DMS153 (cell line): ENCODE data around the gene URGCP.

Experiments used
- DNase-seq: peaks from one replicate; lab custom pipeline; 2025; lab: John Stamatoyannopoulos, UW

Gene URGCP

DNA sequence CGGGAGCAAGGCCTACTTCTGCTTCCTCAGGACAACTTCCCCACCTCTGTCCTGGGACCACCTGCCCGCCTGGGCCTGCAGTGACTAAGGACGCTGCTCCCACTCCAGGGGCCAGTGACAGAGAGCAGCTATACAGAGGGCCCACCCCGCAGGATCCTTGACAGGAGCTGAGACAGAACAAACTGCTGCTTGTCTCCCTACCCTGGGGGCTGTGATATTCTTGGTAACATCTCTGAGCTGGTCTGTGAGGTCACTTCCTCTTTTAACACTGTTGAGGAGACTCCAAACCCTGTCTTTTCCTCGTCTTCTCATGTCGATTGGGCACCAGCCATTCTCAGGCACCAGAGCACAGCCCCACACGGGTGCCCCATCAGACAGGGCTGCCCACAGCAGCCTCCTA lies 30.2 kb downstream of the URGCP start:
- DNase-seq, result no peak

DNA sequence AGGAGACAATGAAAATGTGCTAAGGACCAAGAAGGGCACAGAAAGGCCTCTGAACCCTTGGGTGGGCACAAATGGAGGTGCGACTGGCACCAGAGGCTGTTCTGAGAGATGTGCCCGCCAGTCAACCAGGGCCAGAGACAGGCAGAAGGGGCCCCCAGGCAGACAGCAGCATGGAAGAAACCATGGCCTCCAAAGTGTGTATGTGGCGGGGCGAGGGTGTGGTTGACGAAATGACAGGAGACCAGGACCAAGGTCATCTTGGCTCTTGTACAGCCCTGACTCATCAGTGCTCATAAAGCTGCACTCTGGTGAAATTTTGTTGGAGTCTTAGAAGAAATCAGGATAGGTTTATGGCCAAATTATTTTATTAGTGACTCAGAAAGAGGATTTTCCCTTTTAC lies 33.1 kb downstream of the URGCP start:
- DNase-seq, result no peak

DNA sequence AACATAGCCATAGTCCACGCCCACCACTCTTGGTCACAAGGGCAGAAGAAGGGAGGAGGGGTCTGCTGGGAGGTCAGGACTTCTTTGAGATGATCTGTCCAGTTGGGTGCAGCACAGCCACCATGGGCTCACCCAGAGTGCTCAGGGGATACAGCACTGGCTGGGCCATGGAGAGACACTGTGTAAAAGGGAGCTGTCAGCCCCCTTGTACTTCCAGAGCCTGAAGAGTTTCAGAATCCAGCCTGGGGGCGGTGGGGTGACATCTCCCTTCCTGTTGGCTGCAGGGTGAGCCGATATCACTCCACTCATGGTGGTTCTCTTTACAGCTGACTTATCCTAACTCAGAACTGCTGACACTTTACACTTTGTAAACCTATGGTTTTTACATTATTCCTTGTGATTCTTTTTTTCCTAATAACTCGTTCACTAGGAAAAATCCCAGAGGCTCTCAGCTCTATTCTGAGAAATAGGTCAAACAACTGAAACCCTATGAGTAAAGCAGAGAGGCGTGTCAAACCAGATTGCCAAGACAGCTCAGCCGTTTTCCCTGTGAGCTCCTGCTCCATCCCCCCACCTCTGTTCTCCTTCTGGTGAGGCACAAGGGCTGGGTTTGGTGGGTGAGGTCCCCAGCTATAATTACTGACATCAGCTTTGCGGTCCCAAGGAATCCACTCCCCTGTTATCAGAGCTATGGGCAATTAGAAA lies 33.8 kb downstream of the URGCP start:
- no peak for DNase-seq

DNA sequence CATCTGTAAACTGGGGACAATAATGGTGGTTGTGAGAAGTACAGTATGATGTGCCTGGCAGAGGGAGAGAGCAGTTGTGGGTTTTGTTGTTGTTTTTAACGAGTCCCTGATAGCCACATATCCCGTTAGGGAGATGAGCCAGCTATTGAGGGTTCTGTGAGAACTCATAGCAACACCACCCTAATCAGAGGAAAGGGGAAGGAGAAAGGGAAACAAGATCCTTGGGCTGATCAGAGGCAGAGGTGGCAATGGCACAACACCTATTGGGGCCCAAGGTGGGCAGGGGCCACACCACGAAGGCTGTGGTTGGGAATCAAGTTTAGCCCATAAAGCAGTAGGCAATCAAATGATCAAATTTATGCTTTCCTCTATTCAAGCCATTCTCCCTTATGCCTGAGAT lies 35.3 kb downstream of the URGCP start:
- DNase-seq, result no peak

DNA sequence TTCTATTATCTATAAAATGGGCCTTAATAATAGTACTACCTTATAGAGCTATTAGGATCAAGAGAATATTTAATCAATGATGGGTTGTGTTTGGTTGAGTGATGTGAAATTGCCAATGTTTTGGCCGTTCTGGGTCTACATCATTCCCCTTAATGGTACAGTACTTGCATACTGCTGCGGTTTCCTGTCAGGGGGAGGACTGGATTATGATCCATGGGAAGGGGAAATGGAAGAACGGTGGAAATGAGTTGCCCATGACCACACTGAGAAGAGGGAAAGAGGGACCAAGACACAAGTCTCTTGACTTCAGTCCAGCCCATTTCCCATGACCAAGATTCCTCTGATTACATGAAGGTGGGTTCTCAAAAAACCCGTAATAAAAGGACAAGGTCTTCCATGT lies 36.1 kb downstream of the URGCP start:
- DNase-seq, result no peak

DNA sequence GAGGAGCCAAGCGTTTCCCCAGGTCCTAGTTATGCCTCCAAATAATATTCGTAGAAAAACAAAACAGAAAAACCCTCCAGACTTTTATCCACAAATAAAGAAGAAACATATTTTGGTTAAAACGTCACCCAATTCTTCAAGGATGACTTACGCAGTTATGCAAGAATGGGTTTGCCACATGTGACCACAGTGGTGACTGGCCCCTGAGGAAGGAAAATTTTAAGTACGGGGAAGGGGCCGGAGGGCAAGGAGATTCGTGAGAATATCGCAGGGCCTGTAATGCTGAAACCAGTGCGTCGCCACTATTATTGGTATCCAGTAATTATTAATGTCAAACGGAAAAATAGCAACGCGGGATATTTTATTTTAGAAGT lies 36.5 kb downstream of the URGCP start:
- no peak for DNase-seq

DNA sequence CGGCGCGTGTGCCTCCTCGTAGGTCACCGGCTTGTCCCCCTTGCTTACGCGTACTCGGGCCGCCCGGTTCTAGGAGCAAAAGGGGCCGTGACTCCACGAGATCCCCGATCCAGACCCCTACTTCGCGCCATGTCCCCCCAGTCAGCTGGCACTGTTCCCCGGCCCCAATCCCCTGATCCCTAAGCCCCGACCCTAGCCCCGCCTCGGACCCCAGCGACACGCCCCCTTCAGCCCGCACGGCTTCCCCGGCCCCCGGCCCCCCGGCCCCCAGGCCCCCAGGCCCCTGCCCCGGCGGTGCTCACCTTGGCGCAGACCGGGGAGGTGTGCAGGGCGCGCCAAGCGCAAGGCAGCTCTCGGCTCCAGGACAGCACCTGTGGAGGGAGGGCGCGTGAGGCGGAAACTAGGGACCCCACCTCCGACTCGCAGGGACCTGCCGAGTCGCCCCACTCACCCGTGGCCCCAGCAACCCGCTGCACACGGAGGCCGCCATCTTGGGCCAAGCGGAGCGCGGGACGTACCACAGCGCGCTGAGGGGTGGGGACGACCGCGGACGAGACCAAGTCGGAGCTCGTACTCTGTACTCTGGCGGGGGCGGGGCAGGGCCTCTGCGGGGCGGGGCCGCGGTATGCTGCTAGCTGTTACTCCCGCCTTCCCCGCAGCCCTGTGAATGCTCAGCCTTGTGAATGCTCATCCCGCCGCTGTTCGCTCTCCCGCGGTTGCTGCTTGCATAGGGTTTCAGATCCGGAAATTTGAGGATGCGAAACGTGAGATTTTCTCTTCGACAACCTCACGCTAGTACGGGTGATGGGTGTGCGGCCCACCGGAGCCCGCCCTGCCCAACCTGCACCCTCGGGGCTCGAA lies 37.2 kb downstream of the URGCP start, which contains the start of gene MRPS24:
Gene MRPS24, minus strand, starts transcription at position 512 of the 861 bp plus-strand sequence. Its CDS starts 22 bp downstream, at position 490.
- peak; percentile 92 for DNase-seq

DNA sequence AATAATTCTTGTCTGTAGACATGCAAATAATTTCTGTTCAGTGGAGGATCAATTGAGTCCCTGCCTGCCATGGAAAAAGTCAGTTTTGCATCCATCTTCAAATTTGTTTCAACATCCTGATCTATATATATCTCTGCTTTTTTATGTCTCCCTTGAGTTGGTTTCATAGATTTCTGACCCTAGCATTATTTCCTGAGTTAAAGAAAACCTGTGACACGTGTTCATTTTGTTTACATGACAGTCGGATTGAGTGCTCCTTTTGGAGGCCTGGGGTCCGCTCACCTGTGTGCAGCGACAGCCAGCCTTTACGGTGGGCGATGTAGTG lies 37.8 kb downstream of the URGCP start:
- no peak for DNase-seq

DNA sequence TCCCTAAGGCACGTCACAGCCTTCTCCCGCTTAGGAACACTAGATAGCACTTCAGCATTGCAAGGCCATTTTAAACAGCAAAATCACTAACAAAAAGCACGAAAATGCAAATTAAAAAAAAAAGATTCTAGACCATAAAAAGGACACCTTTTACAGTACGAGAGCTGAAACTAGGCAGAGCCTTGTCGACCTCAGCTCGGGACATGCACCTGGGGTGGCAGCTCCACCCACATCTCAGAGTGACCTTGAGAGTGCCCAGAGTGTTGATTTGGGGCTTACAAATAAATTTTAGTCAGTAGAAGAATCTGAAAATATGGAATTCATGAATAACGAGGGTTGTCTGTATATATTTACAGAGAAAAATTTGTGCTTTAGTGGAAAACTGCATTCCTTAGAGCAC lies 38.2 kb downstream of the URGCP start:
- no peak for DNase-seq

DNA sequence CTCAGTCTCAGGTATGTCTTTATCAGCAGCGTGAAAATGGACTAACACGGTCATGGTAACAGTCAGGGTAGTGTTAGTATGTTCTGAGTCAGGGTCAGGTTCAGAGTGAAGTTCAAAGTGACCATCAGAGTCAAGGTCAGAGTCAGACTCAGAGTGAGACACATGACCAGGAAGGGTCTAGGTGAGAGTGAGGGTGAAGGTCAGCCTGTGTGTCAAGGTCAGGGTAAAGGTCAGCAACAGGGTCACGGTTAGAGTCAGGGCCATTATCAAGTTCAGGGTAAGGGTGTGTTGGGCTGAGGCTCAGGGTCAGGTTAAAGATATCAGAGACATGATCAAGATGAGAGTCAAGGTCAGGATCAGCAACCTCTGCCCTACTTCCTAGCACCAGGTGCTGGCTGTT lies 41.1 kb downstream of the URGCP start:
- no peak for DNase-seq

DNA sequence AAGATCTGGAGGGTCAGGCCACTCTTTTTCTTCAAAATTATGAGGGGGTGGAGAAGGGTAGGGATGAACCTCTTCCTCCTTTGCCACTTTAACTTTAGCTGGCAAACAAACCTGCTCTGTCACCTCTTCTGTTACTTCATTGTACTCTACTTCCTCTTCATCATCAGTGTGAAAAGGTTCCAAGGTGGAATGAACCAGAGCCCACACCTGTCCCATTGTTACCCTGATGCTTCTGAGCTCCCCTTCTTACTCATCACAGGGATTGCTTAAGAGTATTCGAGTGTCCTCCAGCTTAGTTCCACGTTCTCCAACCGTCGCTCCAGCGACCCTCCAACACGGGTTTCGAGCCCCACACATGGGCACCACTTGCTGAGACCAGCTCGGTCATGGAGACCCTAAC lies 42.3 kb downstream of the URGCP start:
- no peak for DNase-seq

DNA sequence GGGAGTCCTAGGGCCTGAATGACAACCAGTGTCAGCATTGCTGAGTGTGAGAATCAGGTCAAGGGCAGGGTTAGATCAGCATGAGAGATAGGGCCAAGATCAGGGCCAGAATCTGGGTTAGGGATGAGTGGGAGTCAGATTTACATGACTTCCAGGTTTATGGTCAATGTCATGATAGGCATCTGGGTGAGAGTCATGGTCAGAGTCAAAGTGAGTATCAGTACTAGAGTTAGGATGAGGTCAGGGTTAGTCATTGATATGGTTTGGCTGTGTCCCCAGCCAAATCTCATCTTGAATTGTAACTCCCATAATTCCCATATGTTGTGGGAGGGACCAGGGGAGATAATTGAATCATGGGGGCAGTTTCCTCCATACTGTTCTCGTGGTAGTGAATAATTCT lies 49.4 kb downstream of the URGCP start:
- no peak for DNase-seq

DNA sequence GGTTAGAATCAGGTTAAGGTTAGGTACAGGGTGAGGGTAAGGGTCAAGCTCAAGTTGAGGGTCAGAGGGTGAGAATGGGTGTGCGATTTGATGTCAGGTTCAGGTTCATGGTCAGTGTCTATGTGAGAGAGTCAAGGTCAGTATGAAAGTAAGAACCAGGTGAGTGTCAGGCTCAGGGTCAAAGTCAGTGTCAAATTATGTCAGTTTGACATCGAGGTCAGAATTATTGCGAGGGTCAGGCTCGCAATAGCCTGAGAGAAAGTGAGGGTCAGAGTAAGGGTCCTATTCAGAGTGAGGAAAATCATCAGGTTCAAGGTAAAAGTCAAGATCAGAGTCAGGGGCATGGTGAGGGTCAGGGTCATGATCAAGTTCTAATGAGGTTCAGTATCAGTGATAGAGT lies 50.1 kb downstream of the URGCP start:
- no peak for DNase-seq

DNA sequence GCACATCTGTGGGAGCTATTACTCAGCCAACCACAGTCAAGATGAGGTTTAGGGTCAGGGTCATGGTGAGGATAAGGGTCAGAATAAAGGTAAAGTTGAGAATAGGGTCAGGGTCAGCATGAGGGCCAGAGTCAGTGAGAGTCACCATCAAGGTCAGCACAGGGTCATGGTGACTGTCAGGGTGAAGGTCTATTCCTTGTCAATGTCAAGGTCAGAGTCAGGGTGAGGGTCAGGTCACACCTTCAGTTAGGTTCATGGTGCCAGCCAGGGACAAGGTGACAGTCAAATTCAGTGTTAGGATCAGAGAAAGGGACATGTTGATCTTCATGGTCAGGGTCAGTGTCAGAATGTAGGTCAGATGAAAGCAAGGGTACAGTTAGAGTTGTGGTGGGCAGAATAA lies 51.2 kb downstream of the URGCP start:
- DNase-seq, result no peak

DNA sequence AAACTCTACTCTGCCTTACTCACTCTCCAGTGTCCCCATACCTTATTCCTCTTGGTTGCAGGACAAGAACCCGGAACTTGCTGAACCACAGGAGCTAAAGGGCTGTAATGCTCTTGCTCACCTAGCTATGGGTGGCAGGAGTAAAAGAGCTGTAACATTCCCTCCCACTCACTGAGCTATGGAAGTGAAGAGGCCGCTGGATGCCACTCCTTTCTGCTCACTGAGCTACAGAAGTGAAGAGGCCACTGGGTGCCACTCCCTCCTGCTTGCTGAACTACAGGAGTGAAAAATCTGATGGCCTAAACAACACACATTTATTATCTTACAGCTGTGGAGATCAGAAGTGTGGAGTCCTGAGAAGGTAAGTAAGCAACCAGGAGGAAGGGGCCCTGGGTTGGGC lies 54.6 kb downstream of the URGCP start:
- DNase-seq, result no peak

DNA sequence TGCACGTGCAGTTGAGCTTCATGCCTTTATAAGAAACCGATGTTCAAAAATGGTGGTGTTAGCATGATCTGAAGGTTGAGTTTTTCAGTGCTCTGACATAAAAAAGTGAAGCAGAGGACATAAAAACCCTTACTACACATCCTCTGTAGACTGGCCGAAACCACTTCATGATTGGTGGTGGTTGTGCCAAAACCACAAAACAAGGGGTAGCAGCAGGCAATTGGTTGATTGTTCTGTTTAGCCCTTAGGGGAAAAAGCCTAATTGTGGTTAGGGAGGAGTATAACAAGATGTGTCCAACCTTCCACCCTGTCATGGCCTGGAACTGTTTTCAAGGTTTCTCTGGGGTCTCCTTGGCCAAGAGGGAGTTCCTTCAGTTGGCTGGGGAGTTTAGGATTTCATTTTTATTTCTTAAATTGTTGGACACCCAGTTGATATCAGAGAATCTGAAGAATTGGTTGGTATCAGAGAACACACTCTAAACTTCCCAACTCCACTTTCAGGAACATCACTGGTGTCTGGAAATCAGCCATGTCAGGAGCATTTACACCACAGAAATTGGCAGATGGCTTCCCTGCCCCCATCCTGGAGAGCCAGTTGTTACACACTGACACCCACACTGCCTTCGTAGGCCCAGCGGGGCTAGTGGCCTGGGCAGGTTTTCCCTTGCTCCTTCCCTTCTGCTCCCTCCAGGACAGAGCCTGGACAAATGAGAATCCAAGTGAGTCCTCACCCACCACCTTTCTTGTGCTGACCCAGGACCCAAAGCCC lies 55.9 kb downstream of the URGCP start:
- DNase-seq, result no peak

DNA sequence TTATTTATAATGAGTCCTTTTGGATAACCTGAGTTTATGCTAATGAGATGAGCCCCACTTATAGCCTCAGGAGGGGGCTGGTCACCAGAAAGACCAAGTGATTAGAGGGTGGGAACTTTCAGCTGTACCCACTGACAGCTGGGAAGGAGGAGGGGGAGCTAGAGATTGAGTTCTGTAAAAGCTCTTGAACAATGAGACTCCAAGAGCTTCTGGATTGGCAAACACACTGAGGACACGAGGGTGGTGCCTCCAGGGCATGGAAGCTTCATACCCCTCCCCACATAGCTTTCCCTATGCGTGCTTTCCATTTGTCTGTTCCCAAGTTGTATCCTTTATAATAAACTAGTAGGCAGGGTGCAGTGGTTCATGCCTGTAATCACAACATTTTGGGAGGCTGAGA lies 57.3 kb downstream of the URGCP start:
- no peak for DNase-seq

DNA sequence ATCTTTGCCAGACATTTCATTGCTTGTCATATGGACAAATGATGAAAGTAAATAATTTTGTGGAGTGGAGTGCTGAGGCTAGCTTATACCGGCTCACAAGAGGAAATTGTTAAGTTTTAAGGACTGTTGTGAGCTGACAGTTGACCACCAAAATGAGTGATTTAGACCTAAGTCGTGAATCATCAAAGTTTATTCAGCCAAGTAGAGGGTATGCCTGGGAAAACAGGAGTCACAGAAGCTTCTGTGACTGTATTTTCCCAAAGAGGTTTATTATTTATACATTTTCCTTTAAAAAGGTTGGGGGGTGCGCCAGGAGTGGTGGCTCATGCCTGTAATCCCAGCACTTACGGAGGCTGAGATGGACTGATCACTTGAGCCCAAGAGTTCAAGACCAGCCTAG lies 58.9 kb downstream of the URGCP start:
- DNase-seq, result no peak

DNA sequence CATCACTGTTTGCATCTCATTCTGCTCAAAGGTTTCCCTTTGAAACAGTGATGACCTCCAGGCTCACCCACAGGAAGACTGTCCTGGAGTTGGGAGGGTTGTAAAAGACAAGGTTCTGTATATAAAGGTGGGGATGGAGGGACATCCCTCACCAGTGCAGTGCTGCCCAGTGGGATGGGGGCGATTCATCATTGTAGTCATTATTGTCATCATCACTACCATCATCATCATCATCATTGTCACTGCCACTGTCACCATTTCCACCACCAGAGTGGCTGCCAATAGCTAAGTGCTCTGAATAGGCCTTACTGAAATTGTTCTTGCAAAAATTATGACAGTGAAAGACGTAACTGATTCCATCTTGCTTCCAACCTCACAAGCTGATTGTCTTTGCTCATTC lies 61.7 kb downstream of the URGCP start:
- DNase-seq, result no peak

DNA sequence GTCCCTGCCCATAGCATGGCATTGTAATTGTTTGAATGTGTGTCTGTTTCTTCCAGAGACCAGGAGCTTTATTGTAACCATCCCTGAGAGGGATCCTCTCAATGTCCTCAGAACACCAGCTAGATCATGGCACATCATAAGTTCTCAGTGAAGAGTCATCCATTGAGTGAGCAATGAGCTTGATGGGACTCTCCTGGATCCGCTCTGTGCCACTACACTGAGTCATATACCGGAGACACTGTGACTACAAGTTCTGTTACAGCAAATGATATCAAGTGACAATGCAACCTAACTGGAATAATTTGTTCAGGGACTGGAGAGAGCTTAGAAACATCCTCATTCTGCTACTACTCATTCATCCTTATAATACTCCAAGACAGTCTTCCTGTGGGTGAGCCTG lies 62.1 kb downstream of the URGCP start:
- DNase-seq, result no peak

DNA sequence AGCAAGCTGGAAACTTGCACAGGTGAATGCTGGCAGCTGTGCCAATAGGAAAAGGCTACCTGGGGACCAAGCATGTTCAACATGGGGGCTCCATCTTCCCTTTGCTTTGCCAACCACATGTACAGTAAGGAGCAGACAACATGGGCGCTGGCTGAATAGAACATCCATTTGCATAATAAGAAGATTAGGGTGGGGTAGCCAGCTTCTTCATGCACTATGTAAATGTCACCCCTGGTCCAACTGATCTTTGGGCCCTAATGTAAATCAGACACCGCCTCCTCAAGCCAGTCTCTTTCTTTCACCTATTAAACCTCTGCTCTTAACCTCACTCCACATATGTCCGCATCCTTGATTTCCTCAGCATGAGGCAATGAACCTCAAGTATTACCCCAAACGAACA lies 63.1 kb downstream of the URGCP start:
- no peak for DNase-seq

DNA sequence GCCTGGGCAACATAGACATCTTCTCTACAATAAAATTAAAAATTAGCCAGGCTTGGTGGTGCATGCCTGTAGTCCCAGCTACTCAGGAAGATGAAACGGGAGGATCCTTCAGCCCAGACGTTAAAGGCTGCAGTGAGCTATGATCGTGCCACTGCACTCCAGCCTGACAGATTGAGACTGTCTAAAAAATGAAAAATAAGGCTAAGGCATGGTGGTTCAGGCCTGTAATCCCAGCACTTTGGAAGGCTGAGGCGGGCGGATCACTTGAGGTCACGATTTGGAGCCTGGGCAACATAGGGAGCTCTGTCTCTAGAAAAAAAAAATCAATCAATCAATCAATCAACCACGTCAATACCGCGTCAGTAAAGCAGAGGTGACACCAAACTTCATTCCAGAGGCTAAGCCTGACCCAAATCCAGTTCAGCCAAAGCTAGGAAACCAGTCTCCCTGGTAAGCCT lies 68.2 kb downstream of the URGCP start:
- no peak for DNase-seq
